H1 (cell line): ENCODE results near the gene HGD. TPM values are rescaled to one million over a fixed set of nuclear protein-coding genes. Genes with fewer than 3 reads are reported as not detected.
"Not testable (repeated sequence)": the region's sequence is repeated elsewhere in the genome, so short reads cannot be mapped to it uniquely, and the experiment has no call there.

Source experiments
- CTCF ChIA-PET: fragments of 300-600 bp; sonication (Branson Sonifier 250); formaldehyde crosslinking; loops from one replicate; lab custom pipeline; 2021; ENCODE audit not compliant: partially characterized antibody; lab: Charles Lee
- POLR2A ChIA-PET: fragments of 300-600 bp; sonication (Branson Sonifier 250); formaldehyde crosslinking; loops from one replicate; lab custom pipeline; 2021; ENCODE audit warnings: inconsistent platforms; ENCODE audit not compliant: partially characterized antibody; lab: Charles Lee
- DNase-seq, 2 experiments: peaks; one replicate each; pipeline versions ENCODE4 v3.0.0 to v3.0.0-alpha.2; 2010 to 2022; ENCODE audit warnings: low spot score in 2 of 2, low read depth in 1 of 2, mixed read lengths in 1 of 2
- FAIRE-seq: peaks from 2 replicates; lab custom pipeline; 2011; peaks lifted over from hg19 to GRCh38; lab: Jason Lieb, UNC
- H2AFZ ChIP-seq: 2 replicates; pipeline ENCODE4 v1.8.1; 2012; ENCODE audit warnings: low read length, inconsistent platforms
- H2AK5ac ChIP-seq: 2 replicates; pipeline ENCODE4 v1.6.1; 2013; ENCODE audit warnings: low read depth, low read length
- H2BK120ac ChIP-seq: replicated peaks from 2 replicates; pipeline ENCODE3; 2013; ENCODE audit warnings: low read depth, low read length, inconsistent platforms
- H2BK12ac ChIP-seq: 2 replicates; pipeline ENCODE4 v1.6.1; 2013; ENCODE audit warnings: low read depth, low read length
- H2BK15ac ChIP-seq: 2 replicates; pipeline ENCODE4 v1.6.1; 2013; ENCODE audit warnings: low read length
- H2BK20ac ChIP-seq: 2 replicates; pipeline ENCODE4 v1.6.1; 2013; ENCODE audit warnings: low read length
- H2BK5ac ChIP-seq: 2 replicates; pipeline ENCODE4 v1.6.1; 2013; ENCODE audit warnings: low read depth, low read length
- H3K14ac ChIP-seq: 2 replicates; pipeline ENCODE4 v1.6.1; 2013; ENCODE audit warnings: inconsistent platforms; ENCODE audit not compliant: insufficient read length
- H3K18ac ChIP-seq: 2 replicates; pipeline ENCODE4 v1.6.1; 2013; ENCODE audit warnings: low read length; ENCODE audit errors: extremely low read depth
- H3K23ac ChIP-seq: 2 replicates; pipeline ENCODE4 v1.6.1; 2013; ENCODE audit warnings: inconsistent platforms; ENCODE audit not compliant: insufficient read length
- H3K23me2 ChIP-seq: 2 replicates; pipeline ENCODE4 v1.6.1; 2013; ENCODE audit warnings: low read depth, low read length
- H3K27ac ChIP-seq: 2 replicates; pipeline ENCODE4 v1.6.1; 2011; ENCODE audit warnings: low read depth, low read length, inconsistent platforms
- H3K27me3 ChIP-seq, 4 experiments: replicated peaks in 1 of 4; 1 replicate in 1 of 4; 2 replicates in 3 of 4; pipeline versions ENCODE4 v1.6.1 to v1.8.1; 2011 to 2013; ENCODE audit warnings: low read length in 3 of 4, mild to moderate bottlenecking in 3 of 4, inconsistent platforms in 2 of 4, mixed read lengths in 2 of 4, moderate library complexity in 1 of 4; ENCODE audit not compliant: control insufficient read depth in 3 of 4, insufficient read depth in 3 of 4; ENCODE audit errors: extremely low read depth in 1 of 4
- H3K36me3 ChIP-seq, 4 experiments: 2 replicates each; pipeline versions ENCODE4 v1.6.1 to v1.8.1; 2011 to 2013; ENCODE audit warnings: mild to moderate bottlenecking in 4 of 4, low read length in 3 of 4, moderate library complexity in 2 of 4, control low read depth in 1 of 4, inconsistent platforms in 1 of 4; ENCODE audit not compliant: insufficient read depth in 4 of 4, control insufficient read depth in 2 of 4
- H3K4ac ChIP-seq: replicated peaks from 2 replicates; pipeline ENCODE3; 2013; ENCODE audit warnings: low read length, low read depth, mixed read lengths, inconsistent platforms; ENCODE audit not compliant: insufficient read length
- H3K4me1 ChIP-seq, 4 experiments: replicated peaks in 1 of 4; 1 replicate in 1 of 4; 2 replicates in 3 of 4; pipeline versions ENCODE4 v1.6.1 to v1.8.1; 2011 to 2013; ENCODE audit warnings: low read length in 3 of 4, inconsistent platforms in 2 of 4, mixed read lengths in 1 of 4; ENCODE audit not compliant: insufficient read depth in 4 of 4, control insufficient read depth in 3 of 4
- H3K4me2 ChIP-seq, 2 experiments: 2 replicates each; pipeline versions ENCODE4 v1.6.1 to v1.8.1; 2011 to 2013; ENCODE audit warnings: low read depth in 2 of 2, low read length in 2 of 2, control low read depth in 1 of 2, inconsistent platforms in 1 of 2, mild to moderate bottlenecking in 1 of 2; ENCODE audit not compliant: insufficient read depth in 1 of 2
- H3K4me3 ChIP-seq, 4 experiments: fragments of 200-600, 300-600 bp in 1 of 4; sonication (generic), shearing (Covaris generic), sonication (Bioruptor Twin) in 1 of 4; 2 replicates each; pipeline versions ENCODE4 v1.5.1 to v1.8.1; 2011 to 2016; ENCODE audit warnings: low read length in 4 of 4, low read depth in 3 of 4, control low read depth in 2 of 4, inconsistent platforms in 2 of 4, mild to moderate bottlenecking in 2 of 4, mixed read lengths in 1 of 4, moderate library complexity in 1 of 4; ENCODE audit not compliant: insufficient read depth in 2 of 4; ENCODE audit errors: extremely low read depth in 1 of 4
- H3K56ac ChIP-seq: replicated peaks from 2 replicates; pipeline ENCODE3; 2013; ENCODE audit warnings: low read depth, mild to moderate bottlenecking, mixed read lengths, low read length, inconsistent platforms; ENCODE audit not compliant: insufficient read length
- H3K79me1 ChIP-seq: 2 replicates; pipeline ENCODE4 v1.6.1; 2013; ENCODE audit warnings: low read depth, low read length, control low read depth
- H3K79me2 ChIP-seq, 2 experiments: 2 replicates each; pipeline versions ENCODE4 v1.6.1 to v1.8.1; 2012 to 2013; ENCODE audit warnings: low read length in 2 of 2, mild to moderate bottlenecking in 2 of 2, inconsistent platforms in 1 of 2; ENCODE audit not compliant: insufficient read depth in 2 of 2, control insufficient read depth in 1 of 2
- H3K9ac ChIP-seq, 4 experiments: replicated peaks in 1 of 4; 1 replicate in 1 of 4; 2 replicates in 3 of 4; pipeline versions ENCODE4 v1.6.1 to v1.8.1; 2011 to 2013; ENCODE audit warnings: low read depth in 3 of 4, low read length in 3 of 4, control low read depth in 2 of 4, mild to moderate bottlenecking in 2 of 4, moderate library complexity in 2 of 4, inconsistent platforms in 1 of 4; ENCODE audit errors: extremely low read depth in 1 of 4
- H3K9me3 ChIP-seq, 2 experiments: 2 replicates each; pipeline versions ENCODE4 v1.6.1 to v1.8.1; 2012 to 2013; ENCODE audit warnings: mild to moderate bottlenecking in 2 of 2, moderate library complexity in 2 of 2, control low read depth in 1 of 2, inconsistent platforms in 1 of 2, low read depth in 1 of 2, low read length in 1 of 2, mixed read lengths in 1 of 2; ENCODE audit not compliant: insufficient read depth in 2 of 2
- H4K20me1 ChIP-seq, 2 experiments: replicated peaks in 1 of 2; 2 replicates each; pipeline versions ENCODE3 to v1.8.1; 2011 to 2013; ENCODE audit warnings: inconsistent platforms in 2 of 2, low read length in 2 of 2, mild to moderate bottlenecking in 1 of 2; ENCODE audit not compliant: insufficient read depth in 2 of 2, control insufficient read depth in 1 of 2
- H4K5ac ChIP-seq: 2 replicates; pipeline ENCODE4 v1.6.1; 2013; ENCODE audit warnings: low read length, low read depth, mixed read lengths, inconsistent platforms; ENCODE audit not compliant: insufficient read length
- H4K8ac ChIP-seq: 2 replicates; pipeline ENCODE4 v1.8.0; 2013; ENCODE audit warnings: mild to moderate bottlenecking, moderate library complexity, low read length, inconsistent platforms; ENCODE audit not compliant: insufficient read depth; ENCODE audit errors: extremely low read depth
- H4K91ac ChIP-seq: replicated peaks from 2 replicates; pipeline ENCODE3; 2013; ENCODE audit warnings: low read length, mixed read lengths, inconsistent platforms; ENCODE audit not compliant: insufficient read length
- ASH2L ChIP-seq: fragments of 200-600, 300-600 bp; sonication (generic); IDR thresholded peaks from one replicate; pipeline ENCODE4 v1.7.1; 2017; ENCODE audit warnings: low read length
- POLR2A ChIP-seq, 2 experiments: IDR thresholded peaks; 1 replicate in 1 of 2; 2 replicates in 1 of 2; pipeline ENCODE4 v1.6.1; 2011; ENCODE audit warnings: low read depth in 2 of 2, low read length in 2 of 2, mild to moderate bottlenecking in 2 of 2; ENCODE audit errors: control extremely low read depth in 1 of 2
- RAD21 ChIP-seq, 2 experiments: IDR thresholded peaks in 1 of 2; conservative IDR thresholded peaks in 1 of 2; 2 replicates each; pipeline ENCODE4 v1.6.1; 2011; ENCODE audit warnings: low read depth in 2 of 2, low read length in 2 of 2, improper control_type of control experiment in 1 of 2, inconsistent platforms in 1 of 2, mild to moderate bottlenecking in 1 of 2, moderate library complexity in 1 of 2
- RBBP5 ChIP-seq: IDR thresholded peaks from 2 replicates; pipeline ENCODE4 v1.7.1; 2012; ENCODE audit warnings: low read depth, mild to moderate bottlenecking, inconsistent platforms, low read length, moderate library complexity, borderline replicate concordance
- SP1 ChIP-seq: IDR thresholded peaks from 2 replicates; pipeline ENCODE4 v1.6.1; 2011; ENCODE audit warnings: low read depth, low read length
- TAF1 ChIP-seq: IDR thresholded peaks from 2 replicates; pipeline ENCODE4 v1.6.1; 2011; ENCODE audit warnings: mild to moderate bottlenecking, low read depth, low read length
- TCF12 ChIP-seq: IDR thresholded peaks from 2 replicates; pipeline ENCODE4 v1.6.1; 2011; ENCODE audit warnings: low read depth, mild to moderate bottlenecking, low read length
- WGBS, 2 experiments: shearing (Covaris generic) in 1 of 2; methylation state at CpG; one replicate each; pipeline versions ENCODE4 v1.1.6 to v1.1.7; 2013 to 2015; ENCODE audit warnings: low lambda C conversion rate in 2 of 2, mixed read lengths in 2 of 2, inconsistent platforms in 1 of 2, low coverage in 1 of 2, missing lambda C conversion rate in 1 of 2; ENCODE audit not compliant: insufficient replicate concordance in 2 of 2, insufficient coverage in 1 of 2, insufficient read length in 1 of 2; ENCODE audit errors: extremely low coverage in 1 of 2, missing lambda C conversion rate in 1 of 2; 5-methylcytosine and 5-hydroxymethylcytosine counted together
- polyA plus RNA-seq, 7 experiments: library from polyadenylated mRNA; depleted of rRNA in 3 of 7; stranded (reverse) in 5 of 7; unstranded in 2 of 7; fragments of >200 nt in 5 of 7; fragments of 200-250 nt in 2 of 7; gene quantifications; 1 replicate in 5 of 7; 2 replicates in 1 of 7; 4 replicates in 1 of 7; pipeline versions ENCODE4 v1.2.1 to v1.2.3, GENCODE V29; 2011 to 2013; ENCODE audit warnings: missing spikeins in 2 of 7, mixed read lengths in 2 of 7
- total RNA-seq: library from RNA; stranded (reverse); fragmentation: NEBNext Ultra II Directional; extraction: Animal tissue kit (Norgen Biotek cat#: 25700); gene quantifications from 2 replicates; pipeline ENCODE4 v1.2.1, GENCODE V29; 2021
- TF ChIP-seq, protein P1 (sequence below): IDR thresholded peaks from 2 replicates; pipeline ENCODE4 v1.6.1; 2012; ENCODE audit warnings: inconsistent platforms

Gene HGD
- total and polyA plus RNA-seq, 2 of the 8 experiments (the other 6 are each of a cell fraction or from before 2014, with no cell fraction given): 0.11 TPM; not detected in 1

GRCh38 chr3:120719167-120719834, 37.3 kb upstream of the HGD start:
- not testable (repeated sequence) for H3K4me1 ChIP-seq, H2AK5ac ChIP-seq, H2BK20ac ChIP-seq, H4K91ac ChIP-seq, H4K20me1 ChIP-seq, H3K27me3 ChIP-seq, H3K4ac ChIP-seq, H3K79me1 ChIP-seq, H2BK120ac ChIP-seq, H3K36me3 ChIP-seq, H3K14ac ChIP-seq, H3K23me2 ChIP-seq, H3K56ac ChIP-seq, H3K18ac ChIP-seq, H3K79me2 ChIP-seq, H3K9me3 ChIP-seq
- DNase-seq (peak in 1 of 2 experiments; percentile 79), FAIRE-seq (peak; percentile 70)
- CTCF ChIA-PET: interaction anchor here (1.1 kb wide), 1 partner anchor 75 kb away, joined by 5 read pairs; no protein-coding TSS in a partner anchor
- 0 out of 2 replicates have a peak, but pooled peaks have one; percentile 4 for TF ChIP-seq TCF12
- peak; percentile 95 for TF ChIP-seq RBBP5
- peak in 1 of 2 experiments; percentile 30; a peak in 1 of 3 replicates for TF ChIP-seq POLR2A (IDR thresholded peaks at IDR 0.05; ENCODE audit: control extremely low read depth in 1 of 2, low read depth in 2 of 2, low read length in 2 of 2)
- TF ChIP-seq, protein P1, sequence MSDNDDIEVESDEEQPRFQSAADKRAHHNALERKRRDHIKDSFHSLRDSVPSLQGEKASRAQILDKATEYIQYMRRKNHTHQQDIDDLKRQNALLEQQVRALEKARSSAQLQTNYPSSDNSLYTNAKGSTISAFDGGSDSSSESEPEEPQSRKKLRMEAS: peak; percentile 11; the same call in 1 of the 2 replicates
- TF ChIP-seq TAF1: 0 out of 2 replicates have a peak, but pooled peaks have one; percentile 37
- TF ChIP-seq RAD21 (IDR thresholded peaks at IDR 0.05 in 1 of 2, conservative IDR thresholded peaks at IDR 0.05 in 1 of 2; ENCODE audit: low read depth in 2 of 2, low read length in 2 of 2): peak in 1 of 2 experiments; percentile 5; a peak in 1 of 4 replicates
- TF ChIP-seq ASH2L: peak; percentile 75
- peak; percentile 37; the same call in 1 of the 2 replicates for TF ChIP-seq SP1
- Histone ChIP-seq H2AFZ (peak overlapping the region; percentile 23; the same call in 1 of the 2 replicates), H3K4me2 (peak overlapping the region; percentile 68 to 99), H3K23ac (peak overlapping the region; percentile 32), H2BK12ac (peak overlapping the region; percentile 68; the same call in 1 of the 2 replicates), H3K27ac (peak overlapping the region; percentile 76), H3K9ac (peak overlapping the region in 3 of 4 experiments; percentile 70 to 84 (median 76); a peak in 6 of 7 replicates), H2BK15ac (peak overlapping the region; percentile 36; the same call in 1 of the 2 replicates), H4K5ac (peak overlapping the region; percentile 75), H2BK5ac (peak overlapping the region; percentile 74), H3K4me3 (peak overlapping the region; percentile 27 to 73 (median 46); a peak in 7 of 8 replicates), H4K8ac (peak overlapping the region; percentile 62; the same call in 1 of the 2 replicates)
- 45% methylated on average over 20 of the region's 20 CpGs; no CpG with 5 or more reads in 1 of the 2 experiments for WGBS, 2 experiments
- POLR2A ChIA-PET: interaction anchor here (0.6 to 1.6 kb wide), 5 partner anchors 10 to 205 kb away, joined by 3 to 6 read pairs (median 3); partner anchors contain the start of genes GTF2E1, NDUFB4 and RABL3
